DOHH2 (cell line): ENCODE data around the gene KLK5.

ENCODE experiments used
- H3F3A ChIP-seq: fragments of 200-600 bp; sonication (generic), shearing (Covaris generic); 2 replicates; pipeline ENCODE4 v1.6.0; 2016; ENCODE audit warnings: antibody characterized with exemption, mild to moderate bottlenecking; ENCODE audit not compliant: control insufficient read depth, insufficient read depth
- H3K27ac ChIP-seq: fragments of 200-600 bp; sonication (generic); 2 replicates; pipeline ENCODE4 v1.5.1; 2014; ENCODE audit warnings: low read depth, mild to moderate bottlenecking, low read length, moderate library complexity
- H3K27me3 ChIP-seq: fragments of 200-600 bp; sonication (generic); 2 replicates; pipeline ENCODE4 v1.6.1; 2014; ENCODE audit warnings: mild to moderate bottlenecking, low read length, mixed read lengths; ENCODE audit not compliant: control insufficient read depth
- H3K36me3 ChIP-seq: fragments of 200-600 bp; sonication (generic); 2 replicates; pipeline ENCODE4 v1.6.1; 2014; ENCODE audit warnings: mild to moderate bottlenecking, low read length, moderate library complexity, mixed read lengths; ENCODE audit not compliant: control insufficient read depth
- H3K4me1 ChIP-seq: fragments of 200-600 bp; sonication (generic); 2 replicates; pipeline ENCODE4 v1.6.1; 2014; ENCODE audit warnings: mild to moderate bottlenecking, low read length, mixed read lengths; ENCODE audit not compliant: control insufficient read depth
- H3K4me2 ChIP-seq: fragments of 200-600 bp; sonication (generic); 2 replicates; pipeline ENCODE4 v1.6.0; 2014; ENCODE audit warnings: mild to moderate bottlenecking, low read length, moderate library complexity
- H3K4me3 ChIP-seq: fragments of 200-600 bp; sonication (generic); 2 replicates; pipeline ENCODE4 v1.5.1; 2014; ENCODE audit warnings: mild to moderate bottlenecking, low read length, mixed read lengths
- H3K79me2 ChIP-seq: fragments of 200-600 bp; sonication (generic); 2 replicates; pipeline ENCODE4 v1.6.1; 2014; ENCODE audit warnings: mild to moderate bottlenecking, low read length, mixed read lengths; ENCODE audit not compliant: control insufficient read depth
- H3K9me2 ChIP-seq: fragments of 200-600 bp; sonication (generic); replicated peaks from 2 replicates; pipeline ENCODE4 v1.6.1; 2014; ENCODE audit warnings: mild to moderate bottlenecking, low read length, mixed read lengths; ENCODE audit not compliant: control insufficient read depth
- H3K9me3 ChIP-seq: fragments of 200-600 bp; sonication (generic); 2 replicates; pipeline ENCODE4 v1.6.1; 2014; ENCODE audit warnings: antibody characterized with exemption, low read length, mixed read lengths; ENCODE audit not compliant: control insufficient read depth, insufficient read depth
- H4K20me1 ChIP-seq: fragments of 200-600 bp; sonication (generic); 2 replicates; pipeline ENCODE4 v1.6.0; 2014; ENCODE audit warnings: low read depth, mild to moderate bottlenecking, antibody characterized with exemption, low read length, moderate library complexity; ENCODE audit not compliant: control insufficient read depth, insufficient read depth
- CTCF ChIP-seq: fragments of 200-600 bp; sonication (generic); IDR thresholded peaks from one replicate; pipeline ENCODE4 v1.5.1; 2014; ENCODE audit warnings: antibody characterized with exemption, mild to moderate bottlenecking, low read depth, low read length; ENCODE audit not compliant: poor library complexity, severe bottlenecking
- EZH2phosphoT487 ChIP-seq: fragments of 200-600 bp; sonication (generic); IDR thresholded peaks from 2 replicates; pipeline ENCODE4 v1.6.1; 2017; ENCODE audit warnings: borderline replicate concordance, mild to moderate bottlenecking, antibody characterized with exemption, low read length, moderate library complexity, mixed read lengths

Gene KLK5

GRCh38 chr19:50968716-50969412 is 16.0 kb upstream of the KLK5 start:
- no peaks in the 10 kb centered on the region for H3K9me3 ChIP-seq
- H3K9me2 ChIP-seq, result no peaks in the 10 kb centered on the region
- H3K4me3 ChIP-seq, result no peak overlapping the region
- no peaks in the 10 kb centered on the region for H3K27me3 ChIP-seq
- no peaks in the 10 kb centered on the region for H3K79me2 ChIP-seq
- H3K27ac ChIP-seq, result no peak overlapping the region
- H4K20me1 ChIP-seq, result no peaks in the 10 kb centered on the region
- H3F3A ChIP-seq, result no peaks in the 10 kb centered on the region
- no peaks in the 10 kb centered on the region for H3K4me1 ChIP-seq
- H3K36me3 ChIP-seq, result no peaks in the 10 kb centered on the region
- H3K4me2 ChIP-seq, result no peak overlapping the region
- no peak for TF ChIP-seq CTCF
- no peak for TF ChIP-seq EZH2phosphoT487

GRCh38 chr19:50967929-50968715 is 15.3 kb upstream of the KLK5 start:
- Histone ChIP-seq H3K36me3 (no peaks in the 10 kb centered on the region), H3F3A (no peaks in the 10 kb centered on the region), H3K9me2 (no peaks in the 10 kb centered on the region), H3K4me2 (no peak overlapping the region), H3K4me1 (no peaks in the 10 kb centered on the region), H3K27me3 (no peaks in the 10 kb centered on the region), H3K4me3 (no peak overlapping the region), H3K79me2 (no peaks in the 10 kb centered on the region), H3K27ac (no peak overlapping the region), H3K9me3 (no peaks in the 10 kb centered on the region), H4K20me1 (no peaks in the 10 kb centered on the region)
- no peak for TF ChIP-seq CTCF
- no peak for TF ChIP-seq EZH2phosphoT487

GRCh38 chr19:50964266-50964665 is 11.4 kb upstream of the KLK5 start:
- Histone ChIP-seq H3K4me1 (no peaks in the 10 kb centered on the region), H3K4me2 (no peak overlapping the region), H3K79me2 (no peaks in the 10 kb centered on the region), H3K36me3 (no peaks in the 10 kb centered on the region), H3F3A (no peaks in the 10 kb centered on the region), H3K9me2 (no peaks in the 10 kb centered on the region), H3K9me3 (peaks cover 8% of the 10 kb centered on the region; the same call in 1 of the 2 replicates), H4K20me1 (no peaks in the 10 kb centered on the region), H3K27me3 (no peaks in the 10 kb centered on the region), H3K4me3 (no peak overlapping the region), H3K27ac (no peak overlapping the region)
- TF ChIP-seq EZH2phosphoT487 (no peak), CTCF (no peak)
